SK-N-SH (cell line): ENCODE results near the gene MYADML2. TPM values are rescaled to one million over a fixed set of nuclear protein-coding genes. Genes with fewer than 3 reads are reported as not detected.
A peak's percentile ranks its signal among the peaks of the same experiment; 100 is the strongest.

ENCODE experiments used
- CTCF ChIA-PET: fragments of 300-600, 350-600 bp; formaldehyde crosslinking; extraction: SDS; loops from one replicate; lab custom pipeline; 2021; lab: Yijun Ruan, JAX
- POLR2A ChIA-PET: fragments of 350-600 bp; sonication (Branson Sonifier 250); formaldehyde crosslinking; extraction: SDS; loops from one replicate; lab custom pipeline; 2020; ENCODE audit warnings: antibody characterized with exemption, inconsistent platforms; lab: Yijun Ruan, JAX
- DNase-seq: peaks from one replicate; pipeline ENCODE4 v3.0.0; 2012
- H2AFZ ChIP-seq: fragments of 200-600 bp; sonication (generic); 2 replicates; pipeline ENCODE4 v1.8.1; 2016; ENCODE audit warnings: antibody characterized with exemption, mild to moderate bottlenecking, low read depth
- H3F3A ChIP-seq: fragments of 200-600 bp; sonication (generic); replicated peaks from 2 replicates; pipeline ENCODE3; 2016; ENCODE audit warnings: antibody characterized with exemption, mild to moderate bottlenecking; ENCODE audit not compliant: insufficient read depth
- H3K27ac ChIP-seq, 2 experiments: fragments of 200-500 bp in 1 of 2; fragments of 200-600 bp in 1 of 2; sonication (Bioruptor generic) in 1 of 2; sonication (generic), shearing (Covaris generic) in 1 of 2; 2 replicates each; pipeline versions ENCODE4 v1.5.1 to v1.6.1; 2014 to 2016; ENCODE audit warnings: low read depth in 2 of 2, inconsistent platforms in 1 of 2, low read length in 1 of 2, mild to moderate bottlenecking in 1 of 2, mixed read lengths in 1 of 2
- H3K27me3 ChIP-seq: fragments of 200-600 bp; sonication (generic), shearing (Covaris generic); 2 replicates; pipeline ENCODE4 v1.6.1; 2016; ENCODE audit warnings: mixed run types; ENCODE audit not compliant: insufficient read depth
- H3K36me3 ChIP-seq, 2 experiments: fragments of 200-500 bp in 1 of 2; fragments of 200-600 bp in 1 of 2; sonication (Bioruptor generic) in 1 of 2; sonication (generic) in 1 of 2; replicated peaks in 1 of 2; 2 replicates each; pipeline versions ENCODE3 to v1.5.1; 2014 to 2016; ENCODE audit warnings: low read length in 1 of 2, mild to moderate bottlenecking in 1 of 2; ENCODE audit not compliant: insufficient read depth in 2 of 2, control insufficient read depth in 1 of 2
- H3K4me1 ChIP-seq, 2 experiments: fragments of 200-500 bp in 1 of 2; fragments of 200-600 bp in 1 of 2; sonication (Bioruptor generic) in 1 of 2; sonication (generic), shearing (Covaris generic) in 1 of 2; 2 replicates each; pipeline versions ENCODE4 v1.5.1 to v1.6.1; 2014 to 2016; ENCODE audit warnings: low read depth in 1 of 2, low read length in 1 of 2, mixed run types in 1 of 2; ENCODE audit not compliant: insufficient read depth in 2 of 2, control insufficient read depth in 1 of 2
- H3K4me2 ChIP-seq: fragments of 200-600 bp; sonication (generic), shearing (Covaris generic); 2 replicates; pipeline ENCODE4 v1.6.1; 2017; ENCODE audit warnings: mixed run types
- H3K4me3 ChIP-seq, 2 experiments: fragments of 200-500 bp in 1 of 2; fragments of 200-600 bp in 1 of 2; sonication (Bioruptor generic) in 1 of 2; sonication (generic), shearing (Covaris generic) in 1 of 2; 2 replicates each; pipeline versions ENCODE4 v1.5.1 to v1.8.1; 2014 to 2016; ENCODE audit warnings: low read depth in 2 of 2, inconsistent platforms in 1 of 2, low read length in 1 of 2, mild to moderate bottlenecking in 1 of 2, mixed read lengths in 1 of 2, moderate library complexity in 1 of 2
- H3K79me2 ChIP-seq: fragments of 200-600 bp; sonication (generic); 2 replicates; pipeline ENCODE4 v1.8.1; 2017; ENCODE audit warnings: mild to moderate bottlenecking; ENCODE audit not compliant: insufficient read depth
- H3K9ac ChIP-seq: fragments of 200-600 bp; sonication (generic); 2 replicates; pipeline ENCODE4 v1.6.1; 2017; ENCODE audit warnings: mixed run types
- H3K9me2 ChIP-seq: fragments of 200-600 bp; sonication (generic); 2 replicates; pipeline ENCODE4 v1.6.1; 2017; ENCODE audit warnings: mixed run types
- H3K9me3 ChIP-seq: fragments of 200-600 bp; sonication (generic); 2 replicates; pipeline ENCODE4 v1.6.1; 2017; ENCODE audit warnings: mixed run types, mild to moderate bottlenecking, moderate library complexity
- H4K20me1 ChIP-seq: fragments of 200-600 bp; sonication (generic); 2 replicates; pipeline ENCODE4 v1.6.1; 2017; ENCODE audit warnings: mild to moderate bottlenecking, mixed run types; ENCODE audit not compliant: insufficient read depth
- CHD2 ChIP-seq: fragments of 150-350 bp; IDR thresholded peaks from 2 replicates; pipeline ENCODE4 v1.6.1; 2018; ENCODE audit warnings: low read length; ENCODE audit not compliant: partially characterized antibody
- FOXJ3 ChIP-seq: sonication (generic); formaldehyde crosslinking; IDR thresholded peaks from 2 replicates; pipeline ENCODE4 v1.5.1; 2020; ENCODE audit warnings: mild to moderate bottlenecking, missing genetic modification reagents
- GABPA ChIP-seq: IDR thresholded peaks from 2 replicates; pipeline ENCODE4 v1.4.0; 2012; ENCODE audit warnings: low read depth, mild to moderate bottlenecking
- GATA2 ChIP-seq: sonication (generic); formaldehyde crosslinking; IDR thresholded peaks from 2 replicates; pipeline ENCODE4 v1.5.0; 2020; ENCODE audit warnings: mild to moderate bottlenecking, missing genetic modification reagents
- MXI1 ChIP-seq: IDR thresholded peaks from 2 replicates; pipeline ENCODE4 v1.6.1; 2012; ENCODE audit warnings: mild to moderate bottlenecking, low read depth, low read length, improper control_type of control experiment
- NFIC ChIP-seq: IDR thresholded peaks from 2 replicates; pipeline ENCODE4 v1.4.0; 2012; ENCODE audit warnings: borderline replicate concordance
- NRF1 ChIP-seq: IDR thresholded peaks from 2 replicates; pipeline ENCODE4 v1.6.1; 2012; ENCODE audit warnings: low read depth, mild to moderate bottlenecking, low read length
- RAD21 ChIP-seq: IDR thresholded peaks from 2 replicates; pipeline ENCODE4 v1.6.1; 2012; ENCODE audit warnings: mild to moderate bottlenecking, low read length
- RCOR1 ChIP-seq: fragments of 150-350 bp; IDR thresholded peaks from 2 replicates; pipeline ENCODE4 v1.6.1; 2017; ENCODE audit warnings: antibody characterized with exemption, low read length
- SIN3A ChIP-seq: IDR thresholded peaks from 2 replicates; pipeline ENCODE4 v1.6.1; 2012; ENCODE audit warnings: low read depth, mild to moderate bottlenecking, low read length, moderate library complexity, borderline replicate concordance
- SMC3 ChIP-seq: IDR thresholded peaks from 2 replicates; pipeline ENCODE4 v1.6.1; 2012; ENCODE audit warnings: low read depth, low read length, improper control_type of control experiment
- TAF1 ChIP-seq: IDR thresholded peaks from 2 replicates; pipeline ENCODE4 v1.6.1; 2012; ENCODE audit warnings: low read depth, mild to moderate bottlenecking, low read length, moderate library complexity, borderline replicate concordance
- TCF12 ChIP-seq: IDR thresholded peaks from 2 replicates; pipeline ENCODE4 v1.4.0; 2012
- YY1 ChIP-seq: IDR thresholded peaks from 2 replicates; pipeline ENCODE4 v1.4.0; 2012; ENCODE audit warnings: low read depth, mild to moderate bottlenecking
- WGBS: methylation state at CpG from one replicate; pipeline ENCODE4 v1.1.6; 2017; ENCODE audit warnings: low lambda C conversion rate; 5-methylcytosine and 5-hydroxymethylcytosine counted together
- polyA plus RNA-seq, 3 experiments: library from polyadenylated mRNA; depleted of rRNA; stranded (reverse); fragments of >200 nt; gene quantifications; 2 replicates each; pipeline ENCODE4 v1.2.3, GENCODE V29; 2012
- TF ChIP-seq, protein P1 (sequence below): fragments of 150-350 bp; IDR thresholded peaks from 2 replicates; pipeline ENCODE4 v1.6.1; 2017; ENCODE audit warnings: antibody characterized with exemption, low read length, low read depth, borderline replicate concordance
- TF ChIP-seq, protein P2 (sequence below): IDR thresholded peaks from 2 replicates; pipeline ENCODE4 v1.4.0; 2012; ENCODE audit warnings: low read depth, borderline replicate concordance
- TF ChIP-seq, protein P3 (sequence below): IDR thresholded peaks from 2 replicates; pipeline ENCODE4 v1.4.0; 2012; ENCODE audit warnings: low read depth
- TF ChIP-seq, protein P4 (sequence below): fragments of 200-600 bp; sonication (generic); IDR thresholded peaks from 2 replicates; pipeline ENCODE4 v1.6.1; 2017; ENCODE audit warnings: antibody characterized with exemption, mild to moderate bottlenecking, moderate library complexity
- TF ChIP-seq, protein P5 (sequence below): IDR thresholded peaks from 2 replicates; pipeline ENCODE4 v1.4.0; 2012; ENCODE audit warnings: low read depth, borderline replicate concordance

The MYADML2 gene
- polyA plus RNA-seq, 1 of the 3 experiments (the other 2 are of a cell fraction) = not detected

DNA sequence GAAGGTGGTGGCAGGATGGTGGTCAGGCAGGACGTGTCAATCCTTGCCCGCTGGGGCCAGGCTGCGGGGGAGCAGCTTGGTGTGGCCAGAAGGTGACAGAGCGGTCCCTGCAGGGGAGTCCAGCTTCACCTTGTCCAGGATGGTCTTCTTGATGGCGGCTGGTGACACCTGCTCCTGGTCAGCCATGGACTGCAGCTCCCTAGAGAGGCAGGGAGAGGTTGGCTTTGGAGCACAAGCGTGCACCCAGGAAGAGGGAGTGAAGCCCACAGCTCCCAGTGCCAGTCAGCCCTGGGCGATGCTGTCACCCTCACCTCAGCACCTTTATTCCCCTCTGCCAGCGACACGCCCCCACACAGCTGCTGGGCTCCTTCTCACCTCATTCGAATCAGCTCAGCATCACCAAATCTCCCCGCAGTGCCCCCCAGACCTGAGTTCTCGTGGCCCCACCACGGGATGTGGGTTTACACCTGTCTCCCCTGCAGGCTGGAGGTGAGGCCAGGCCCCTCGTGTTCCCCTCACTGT is 13.8 kb downstream of the MYADML2 start:
- DNase-seq = no peak
- peaks cover 11 to 29% of the 10 kb centered on the region in 2 experiments; a peak in 2 of 4 replicates for H3K4me1 ChIP-seq
- no peaks in the 10 kb centered on the region for H3K27me3 ChIP-seq
- no peaks in the 10 kb centered on the region for H3K9me2 ChIP-seq
- no peaks in the 10 kb centered on the region for H3K9me3 ChIP-seq
- WGBS = 94% methylated on average over 14 of the region's 14 CpGs
- H3K9ac ChIP-seq = no peak overlapping the region
- H3F3A ChIP-seq = peaks cover 21% of the 10 kb centered on the region
- peaks cover 0 to 20% of the 10 kb centered on the region in 2 experiments for H3K36me3 ChIP-seq
- H2AFZ ChIP-seq = no peak overlapping the region
- H3K27ac ChIP-seq = no peak overlapping the region
- no peak overlapping the region for H3K4me3 ChIP-seq
- CTCF ChIA-PET = interaction anchor here (1.0 to 11.7 kb wide), 4 partner anchors 27 to 87 kb away, joined by 3 to 107 read pairs (median 12); partner anchors contain the start of gene NOTUM
- peaks cover 19% of the 10 kb centered on the region for H3K79me2 ChIP-seq
- TF ChIP-seq TAF1 (no peak), CHD2 (peak; percentile 16)
- TF ChIP-seq, all 33 proteins: peak for 1
- Histone ChIP-seq H4K20me1 (peaks cover 7% of the 10 kb centered on the region; the same call in 1 of the 2 replicates), H3K4me2 (no peak overlapping the region)
- POLR2A ChIA-PET = interaction anchor here (1.1 to 2.1 kb wide), 2 partner anchors 64 to 88 kb away, joined by 3 to 7 read pairs; no protein-coding TSS in a partner anchor

DNA sequence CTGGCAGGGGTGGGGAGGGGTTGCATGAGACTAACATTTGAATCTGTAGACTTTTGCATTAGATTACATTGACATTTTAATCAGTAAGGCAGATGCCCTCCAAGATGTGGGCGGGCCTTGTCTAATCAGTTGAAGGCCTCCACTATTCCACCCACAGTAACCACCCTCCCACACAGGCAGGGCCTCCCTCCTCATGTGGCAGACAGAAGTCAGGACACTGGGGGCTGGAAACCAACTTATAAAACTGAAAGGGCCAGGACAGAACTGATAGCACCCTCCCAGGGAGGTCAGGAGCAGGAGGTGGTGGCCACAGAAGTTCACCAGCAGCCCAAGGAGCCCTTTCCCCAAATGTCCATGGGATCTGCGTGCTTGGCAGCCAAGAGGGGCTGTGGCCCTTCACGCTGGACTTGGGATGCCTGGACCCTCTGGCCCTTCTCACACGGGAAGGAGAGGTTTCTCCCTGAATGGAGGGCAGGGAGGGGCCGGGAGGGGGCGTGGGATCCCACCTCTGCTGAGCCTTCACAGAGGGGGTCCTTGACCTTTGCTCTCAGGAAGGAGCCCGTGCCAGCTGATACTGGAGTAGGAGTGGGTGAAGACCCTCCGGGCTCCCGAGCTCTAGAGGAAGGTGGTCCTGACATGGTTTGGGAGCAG is 14.6 kb downstream of the MYADML2 start:
- CTCF ChIA-PET = interaction anchor here (0.6 to 11.7 kb wide), 4 partner anchors 21 to 88 kb away, joined by 3 to 107 read pairs (median 12); partner anchors contain the start of gene NOTUM
- peaks cover 0 to 20% of the 10 kb centered on the region in 2 experiments for H3K36me3 ChIP-seq
- H3K9me3 ChIP-seq = no peaks in the 10 kb centered on the region
- 94% methylated on average over 9 of the region's 9 CpGs for whole genome bisulfite sequencing
- no peak overlapping the region for H3K9ac ChIP-seq
- no peak overlapping the region for H3K27ac ChIP-seq
- POLR2A ChIA-PET = interaction anchor here (1.1 to 2.1 kb wide), 2 partner anchors 63 to 89 kb away, joined by 3 to 7 read pairs; no protein-coding TSS in a partner anchor
- TF ChIP-seq, protein P1, sequence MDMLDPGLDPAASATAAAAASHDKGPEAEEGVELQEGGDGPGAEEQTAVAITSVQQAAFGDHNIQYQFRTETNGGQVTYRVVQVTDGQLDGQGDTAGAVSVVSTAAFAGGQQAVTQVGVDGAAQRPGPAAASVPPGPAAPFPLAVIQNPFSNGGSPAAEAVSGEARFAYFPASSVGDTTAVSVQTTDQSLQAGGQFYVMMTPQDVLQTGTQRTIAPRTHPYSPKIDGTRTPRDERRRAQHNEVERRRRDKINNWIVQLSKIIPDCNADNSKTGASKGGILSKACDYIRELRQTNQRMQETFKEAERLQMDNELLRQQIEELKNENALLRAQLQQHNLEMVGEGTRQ = no peak
- TF ChIP-seq YY1 = no peak
- no peak for TF ChIP-seq RAD21
- TF ChIP-seq, protein P2, sequence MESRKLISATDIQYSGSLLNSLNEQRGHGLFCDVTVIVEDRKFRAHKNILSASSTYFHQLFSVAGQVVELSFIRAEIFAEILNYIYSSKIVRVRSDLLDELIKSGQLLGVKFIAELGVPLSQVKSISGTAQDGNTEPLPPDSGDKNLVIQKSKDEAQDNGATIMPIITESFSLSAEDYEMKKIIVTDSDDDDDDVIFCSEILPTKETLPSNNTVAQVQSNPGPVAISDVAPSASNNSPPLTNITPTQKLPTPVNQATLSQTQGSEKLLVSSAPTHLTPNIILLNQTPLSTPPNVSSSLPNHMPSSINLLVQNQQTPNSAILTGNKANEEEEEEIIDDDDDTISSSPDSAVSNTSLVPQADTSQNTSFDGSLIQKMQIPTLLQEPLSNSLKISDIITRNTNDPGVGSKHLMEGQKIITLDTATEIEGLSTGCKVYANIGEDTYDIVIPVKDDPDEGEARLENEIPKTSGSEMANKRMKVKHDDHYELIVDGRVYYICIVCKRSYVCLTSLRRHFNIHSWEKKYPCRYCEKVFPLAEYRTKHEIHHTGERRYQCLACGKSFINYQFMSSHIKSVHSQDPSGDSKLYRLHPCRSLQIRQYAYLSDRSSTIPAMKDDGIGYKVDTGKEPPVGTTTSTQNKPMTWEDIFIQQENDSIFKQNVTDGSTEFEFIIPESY = no peak
- no peak for TF ChIP-seq NFIC
- TF ChIP-seq MXI1 = no peak
- TF ChIP-seq RCOR1 = no peak
- TF ChIP-seq, protein P3, sequence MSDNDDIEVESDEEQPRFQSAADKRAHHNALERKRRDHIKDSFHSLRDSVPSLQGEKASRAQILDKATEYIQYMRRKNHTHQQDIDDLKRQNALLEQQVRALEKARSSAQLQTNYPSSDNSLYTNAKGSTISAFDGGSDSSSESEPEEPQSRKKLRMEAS = no peak
- TF ChIP-seq TCF12 = no peak
- TF ChIP-seq GABPA = no peak
- TF ChIP-seq, protein P4, sequence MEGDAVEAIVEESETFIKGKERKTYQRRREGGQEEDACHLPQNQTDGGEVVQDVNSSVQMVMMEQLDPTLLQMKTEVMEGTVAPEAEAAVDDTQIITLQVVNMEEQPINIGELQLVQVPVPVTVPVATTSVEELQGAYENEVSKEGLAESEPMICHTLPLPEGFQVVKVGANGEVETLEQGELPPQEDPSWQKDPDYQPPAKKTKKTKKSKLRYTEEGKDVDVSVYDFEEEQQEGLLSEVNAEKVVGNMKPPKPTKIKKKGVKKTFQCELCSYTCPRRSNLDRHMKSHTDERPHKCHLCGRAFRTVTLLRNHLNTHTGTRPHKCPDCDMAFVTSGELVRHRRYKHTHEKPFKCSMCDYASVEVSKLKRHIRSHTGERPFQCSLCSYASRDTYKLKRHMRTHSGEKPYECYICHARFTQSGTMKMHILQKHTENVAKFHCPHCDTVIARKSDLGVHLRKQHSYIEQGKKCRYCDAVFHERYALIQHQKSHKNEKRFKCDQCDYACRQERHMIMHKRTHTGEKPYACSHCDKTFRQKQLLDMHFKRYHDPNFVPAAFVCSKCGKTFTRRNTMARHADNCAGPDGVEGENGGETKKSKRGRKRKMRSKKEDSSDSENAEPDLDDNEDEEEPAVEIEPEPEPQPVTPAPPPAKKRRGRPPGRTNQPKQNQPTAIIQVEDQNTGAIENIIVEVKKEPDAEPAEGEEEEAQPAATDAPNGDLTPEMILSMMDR = no peak
- no peak for TF ChIP-seq SIN3A
- TF ChIP-seq SMC3 = no peak
- TF ChIP-seq, protein P5, sequence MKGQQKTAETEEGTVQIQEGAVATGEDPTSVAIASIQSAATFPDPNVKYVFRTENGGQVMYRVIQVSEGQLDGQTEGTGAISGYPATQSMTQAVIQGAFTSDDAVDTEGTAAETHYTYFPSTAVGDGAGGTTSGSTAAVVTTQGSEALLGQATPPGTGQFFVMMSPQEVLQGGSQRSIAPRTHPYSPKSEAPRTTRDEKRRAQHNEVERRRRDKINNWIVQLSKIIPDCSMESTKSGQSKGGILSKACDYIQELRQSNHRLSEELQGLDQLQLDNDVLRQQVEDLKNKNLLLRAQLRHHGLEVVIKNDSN = no peak
- TF ChIP-seq GATA2 (CRISPR knock-in tag) = no peak
- TF ChIP-seq NRF1 = no peak
- no peak for TF ChIP-seq FOXJ3
- H3K27me3 ChIP-seq = no peaks in the 10 kb centered on the region
- peaks cover 11 to 29% of the 10 kb centered on the region in 2 experiments; a peak in 2 of 4 replicates for H3K4me1 ChIP-seq
- no peak overlapping the region for H3K4me2 ChIP-seq
- no peak overlapping the region for H3K4me3 ChIP-seq
- no peaks in the 10 kb centered on the region for H3K9me2 ChIP-seq
- peaks cover 19% of the 10 kb centered on the region for H3K79me2 ChIP-seq
- H4K20me1 ChIP-seq = peaks cover 7% of the 10 kb centered on the region; the same call in 1 of the 2 replicates
- no peak for DNase-seq
- H2AFZ ChIP-seq = no peak overlapping the region
- H3F3A ChIP-seq = peaks cover 21% of the 10 kb centered on the region
